GM23338 (cell line): ENCODE results near the gene KCNH5.

Experiments
- CREB1 ChIP-seq: fragments of 250-450 bp; sonication (Bioruptor Pico); IDR thresholded peaks from 2 replicates; pipeline ENCODE4 v1.5.0; 2020; ENCODE audit warnings: low read depth, mild to moderate bottlenecking, moderate library complexity
- EZH2 ChIP-seq: fragments of 200-600 bp; sonication (generic); IDR thresholded peaks from one replicate; pipeline ENCODE4 v1.8.0; 2017; ENCODE audit warnings: antibody characterized with exemption, mild to moderate bottlenecking, low read depth; ENCODE audit not compliant: unreplicated experiment
- EZH2phosphoT487 ChIP-seq: fragments of 200-600 bp; sonication (generic); IDR thresholded peaks from one replicate; pipeline ENCODE4 v1.8.1; 2018; ENCODE audit warnings: antibody characterized with exemption; ENCODE audit not compliant: unreplicated experiment
- JUNB ChIP-seq: IDR thresholded peaks from one replicate; pipeline ENCODE4 v1.6.1; 2016; ENCODE audit warnings: antibody characterized with exemption; ENCODE audit not compliant: unreplicated experiment
- POLR2AphosphoS5 ChIP-seq: IDR thresholded peaks from 2 replicates; pipeline ENCODE4 v1.6.1; 2016; ENCODE audit warnings: antibody characterized with exemption, low read depth
- STAT1 ChIP-seq: IDR thresholded peaks from one replicate; pipeline ENCODE4 v1.6.1; 2016; ENCODE audit warnings: antibody characterized with exemption; ENCODE audit not compliant: unreplicated experiment
- TF ChIP-seq, protein P1 (sequence below), 2 experiments: fragments of 200-600 bp in 1 of 2; sonication (generic) in 1 of 2; conservative IDR thresholded peaks; 2 replicates each; pipeline versions ENCODE4 v1.5.1 to v1.6.1; 2016 to 2017; ENCODE audit warnings: antibody characterized with exemption in 2 of 2, low read depth in 2 of 2, mild to moderate bottlenecking in 2 of 2, moderate library complexity in 1 of 2
- TF ChIP-seq, protein P2 (sequence below): IDR thresholded peaks from one replicate; pipeline ENCODE4 v1.6.1; 2018; ENCODE audit warnings: antibody characterized with exemption; ENCODE audit not compliant: unreplicated experiment
- TF ChIP-seq, protein P3 (sequence below): IDR thresholded peaks from 2 replicates; pipeline ENCODE4 v1.6.1; 2016; ENCODE audit warnings: antibody characterized with exemption

DNA sequence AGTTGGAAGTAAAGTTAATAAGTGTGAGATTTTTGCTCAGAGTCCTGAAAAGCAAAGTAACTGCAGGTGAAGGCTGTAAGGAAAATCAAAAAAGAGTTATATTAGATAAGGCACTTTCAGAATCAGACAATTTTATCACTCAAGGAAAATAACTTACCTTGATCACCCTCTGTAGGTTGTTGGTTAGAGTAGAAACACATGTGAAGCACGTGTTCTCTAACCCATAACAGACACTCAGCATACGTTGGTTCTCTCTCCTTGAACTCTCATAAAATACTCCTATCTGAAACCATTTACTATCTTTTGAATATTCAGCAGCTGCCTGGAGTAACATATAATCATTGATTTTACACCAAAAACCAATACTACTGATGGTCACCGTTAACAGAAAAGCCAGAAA is 335.5 kb downstream of the KCNH5 start:
- TF ChIP-seq, protein P1, sequence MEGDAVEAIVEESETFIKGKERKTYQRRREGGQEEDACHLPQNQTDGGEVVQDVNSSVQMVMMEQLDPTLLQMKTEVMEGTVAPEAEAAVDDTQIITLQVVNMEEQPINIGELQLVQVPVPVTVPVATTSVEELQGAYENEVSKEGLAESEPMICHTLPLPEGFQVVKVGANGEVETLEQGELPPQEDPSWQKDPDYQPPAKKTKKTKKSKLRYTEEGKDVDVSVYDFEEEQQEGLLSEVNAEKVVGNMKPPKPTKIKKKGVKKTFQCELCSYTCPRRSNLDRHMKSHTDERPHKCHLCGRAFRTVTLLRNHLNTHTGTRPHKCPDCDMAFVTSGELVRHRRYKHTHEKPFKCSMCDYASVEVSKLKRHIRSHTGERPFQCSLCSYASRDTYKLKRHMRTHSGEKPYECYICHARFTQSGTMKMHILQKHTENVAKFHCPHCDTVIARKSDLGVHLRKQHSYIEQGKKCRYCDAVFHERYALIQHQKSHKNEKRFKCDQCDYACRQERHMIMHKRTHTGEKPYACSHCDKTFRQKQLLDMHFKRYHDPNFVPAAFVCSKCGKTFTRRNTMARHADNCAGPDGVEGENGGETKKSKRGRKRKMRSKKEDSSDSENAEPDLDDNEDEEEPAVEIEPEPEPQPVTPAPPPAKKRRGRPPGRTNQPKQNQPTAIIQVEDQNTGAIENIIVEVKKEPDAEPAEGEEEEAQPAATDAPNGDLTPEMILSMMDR (conservative IDR thresholded peaks at IDR 0.05; ENCODE audit: low read depth in 2 of 2), result no peak
- TF ChIP-seq STAT1 (no peak), EZH2 (no peak), CREB1 (no peak), EZH2phosphoT487 (no peak), JUNB (no peak), POLR2AphosphoS5 (no peak)
- TF ChIP-seq, protein P2, sequence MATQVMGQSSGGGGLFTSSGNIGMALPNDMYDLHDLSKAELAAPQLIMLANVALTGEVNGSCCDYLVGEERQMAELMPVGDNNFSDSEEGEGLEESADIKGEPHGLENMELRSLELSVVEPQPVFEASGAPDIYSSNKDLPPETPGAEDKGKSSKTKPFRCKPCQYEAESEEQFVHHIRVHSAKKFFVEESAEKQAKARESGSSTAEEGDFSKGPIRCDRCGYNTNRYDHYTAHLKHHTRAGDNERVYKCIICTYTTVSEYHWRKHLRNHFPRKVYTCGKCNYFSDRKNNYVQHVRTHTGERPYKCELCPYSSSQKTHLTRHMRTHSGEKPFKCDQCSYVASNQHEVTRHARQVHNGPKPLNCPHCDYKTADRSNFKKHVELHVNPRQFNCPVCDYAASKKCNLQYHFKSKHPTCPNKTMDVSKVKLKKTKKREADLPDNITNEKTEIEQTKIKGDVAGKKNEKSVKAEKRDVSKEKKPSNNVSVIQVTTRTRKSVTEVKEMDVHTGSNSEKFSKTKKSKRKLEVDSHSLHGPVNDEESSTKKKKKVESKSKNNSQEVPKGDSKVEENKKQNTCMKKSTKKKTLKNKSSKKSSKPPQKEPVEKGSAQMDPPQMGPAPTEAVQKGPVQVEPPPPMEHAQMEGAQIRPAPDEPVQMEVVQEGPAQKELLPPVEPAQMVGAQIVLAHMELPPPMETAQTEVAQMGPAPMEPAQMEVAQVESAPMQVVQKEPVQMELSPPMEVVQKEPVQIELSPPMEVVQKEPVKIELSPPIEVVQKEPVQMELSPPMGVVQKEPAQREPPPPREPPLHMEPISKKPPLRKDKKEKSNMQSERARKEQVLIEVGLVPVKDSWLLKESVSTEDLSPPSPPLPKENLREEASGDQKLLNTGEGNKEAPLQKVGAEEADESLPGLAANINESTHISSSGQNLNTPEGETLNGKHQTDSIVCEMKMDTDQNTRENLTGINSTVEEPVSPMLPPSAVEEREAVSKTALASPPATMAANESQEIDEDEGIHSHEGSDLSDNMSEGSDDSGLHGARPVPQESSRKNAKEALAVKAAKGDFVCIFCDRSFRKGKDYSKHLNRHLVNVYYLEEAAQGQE, result no peak
- TF ChIP-seq, protein P3, sequence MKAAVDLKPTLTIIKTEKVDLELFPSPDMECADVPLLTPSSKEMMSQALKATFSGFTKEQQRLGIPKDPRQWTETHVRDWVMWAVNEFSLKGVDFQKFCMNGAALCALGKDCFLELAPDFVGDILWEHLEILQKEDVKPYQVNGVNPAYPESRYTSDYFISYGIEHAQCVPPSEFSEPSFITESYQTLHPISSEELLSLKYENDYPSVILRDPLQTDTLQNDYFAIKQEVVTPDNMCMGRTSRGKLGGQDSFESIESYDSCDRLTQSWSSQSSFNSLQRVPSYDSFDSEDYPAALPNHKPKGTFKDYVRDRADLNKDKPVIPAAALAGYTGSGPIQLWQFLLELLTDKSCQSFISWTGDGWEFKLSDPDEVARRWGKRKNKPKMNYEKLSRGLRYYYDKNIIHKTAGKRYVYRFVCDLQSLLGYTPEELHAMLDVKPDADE, result no peak
